ENCODE measurements around the gene NCOA5.

Gene NCOA5

GRCh38 chr20:46065006-46065405 is 24.8 kb downstream of the NCOA5 start:
- H3K36me3 ChIP-seq: peaks cover 97 to 100% (median 99%) of the 10 kb centered on the region in 3 donors
- H3K4me1 ChIP-seq: no peaks in the 10 kb centered on the region
- H3K4me3 ChIP-seq: no peak overlapping the region
- intact Hi-C loops (cut with DNase I; ENCODE audit: low total_unique reads): no loop called here
- H3K9me3 ChIP-seq: no peaks in the 10 kb centered on the region
- H3K27ac ChIP-seq: no peak overlapping the region
- TF ChIP-seq CTCF (IDR thresholded peaks at IDR 0.05): no peak
- no peaks in the 10 kb centered on the region for H3K27me3 ChIP-seq
- no peak for DNase-seq

- H3K4me1 ChIP-seq: peaks cover 0 to 7% (median 5%) of the 10 kb centered on the region in 4 donors
- no peaks in the 10 kb centered on the region for H3K27me3 ChIP-seq
- DNase-seq: no peak
- no peak for TF ChIP-seq CTCF (IDR thresholded peaks at IDR 0.05)
- H3K36me3 ChIP-seq: peaks cover 84 to 90% (median 86%) of the 10 kb centered on the region in 3 donors
- H3K4me3 ChIP-seq: no peak overlapping the region
- H3K27ac ChIP-seq: no peak overlapping the region
- intact Hi-C loops (cut with DNase I; ENCODE audit: low total_unique reads): no loop called here
- H3K9me3 ChIP-seq: no peaks in the 10 kb centered on the region
Measured at GRCh38 chr20:46063652-46064054, 26.1 kb downstream of the NCOA5 start.

- TF ChIP-seq CTCF (IDR thresholded peaks at IDR 0.05): no peak
- H3K36me3 ChIP-seq: peaks cover 79 to 85% (median 81%) of the 10 kb centered on the region in 3 donors
- no peak for DNase-seq
- H3K9me3 ChIP-seq: no peaks in the 10 kb centered on the region
- intact Hi-C loops (cut with DNase I; ENCODE audit: low total_unique reads): no loop called here
- no peak overlapping the region for H3K4me3 ChIP-seq
- H3K27me3 ChIP-seq: no peaks in the 10 kb centered on the region
- H3K4me1 ChIP-seq: peaks cover 0 to 12% (median 10%) of the 10 kb centered on the region in 4 donors
- no peak overlapping the region for H3K27ac ChIP-seq
Measured at GRCh38 chr20:46063151-46063550, 26.6 kb downstream of the NCOA5 start.

GRCh38 chr20:46062621-46063020 is 27.1 kb downstream of the NCOA5 start:
- no peak overlapping the region for H3K4me3 ChIP-seq
- peaks cover 0 to 17% (median 15%) of the 10 kb centered on the region in 4 donors for H3K4me1 ChIP-seq
- no peak for DNase-seq
- peaks cover 0 to 3% of the 10 kb centered on the region in 2 donors for H3K27me3 ChIP-seq
- no peaks in the 10 kb centered on the region for H3K9me3 ChIP-seq
- peaks cover 73 to 80% (median 76%) of the 10 kb centered on the region in 3 donors for H3K36me3 ChIP-seq
- intact Hi-C loops (cut with DNase I; ENCODE audit: low total_unique reads): no loop called here
- H3K27ac ChIP-seq: no peak overlapping the region
- no peak for TF ChIP-seq CTCF (IDR thresholded peaks at IDR 0.05)

- Histone ChIP-seq H3K4me3 (no peak overlapping the region), H3K27me3 (peaks cover 0 to 7% of the 10 kb centered on the region in 2 donors), H3K9me3 (no peaks in the 10 kb centered on the region), H3K27ac (no peak overlapping the region), H3K4me1 (peaks cover 0 to 22% (median 18%) of the 10 kb centered on the region in 4 donors), H3K36me3 (peaks cover 71 to 76% (median 72%) of the 10 kb centered on the region in 3 donors)
- TF ChIP-seq CTCF (IDR thresholded peaks at IDR 0.05): no peak
- intact Hi-C loops (cut with DNase I; ENCODE audit: low total_unique reads): no loop called here
- DNase-seq: no peak
Measured at GRCh38 chr20:46062151-46062550, 27.6 kb downstream of the NCOA5 start.

GRCh38 chr20:46060975-46061374 is 28.8 kb downstream of the NCOA5 start:
- H3K4me1 ChIP-seq: peaks cover 0 to 22% (median 18%) of the 10 kb centered on the region in 4 donors
- no peak for TF ChIP-seq CTCF (IDR thresholded peaks at IDR 0.05)
- H3K4me3 ChIP-seq: no peak overlapping the region
- peaks cover 59 to 65% (median 60%) of the 10 kb centered on the region in 3 donors for H3K36me3 ChIP-seq
- H3K27me3 ChIP-seq: peaks cover 0 to 16% of the 10 kb centered on the region in 2 donors
- H3K27ac ChIP-seq: no peak overlapping the region
- no peak for DNase-seq
- intact Hi-C loops (cut with DNase I; ENCODE audit: low total_unique reads): no loop called here
- no peaks in the 10 kb centered on the region for H3K9me3 ChIP-seq

Data from tibial artery (tissue), 4 donors.